Stimulated activated CD4-positive, alpha-beta T cell treated with anti-CD3 and anti-CD28 coated beads, Interleukin-1b, Interleukin-23, amount 100 ng/mL, for 1 hour (primary cell): ENCODE data around the gene NT5C3A.
"Not testable (repeated sequence)": the region's sequence is repeated elsewhere in the genome, so short reads cannot be mapped to it uniquely, and the experiment has no call there.

Experiments used
- DNase-seq, 2 donors: peaks; one replicate each; pipeline ENCODE4 v3.0.0-alpha.2; 2020; ENCODE audit warnings: low read depth in 2 of 2

The NT5C3A gene

GRCh38 chr7:32979902-32980301, 82.7 kb downstream of the NT5C3A start:
- not testable (repeated sequence) for DNase-seq

GRCh38 chr7:32979246-32979645, 83.3 kb downstream of the NT5C3A start:
- not testable (repeated sequence) for DNase-seq

GRCh38 chr7:32977159-32977558, 85.4 kb downstream of the NT5C3A start:
- DNase-seq, result not testable (repeated sequence)

- DNase-seq, result not testable (repeated sequence)
These were observed 90.6 kb downstream of the NT5C3A start for GRCh38 chr7:32971967-32972366.

GRCh38 chr7:32967268-32967582, 95.4 kb downstream of the NT5C3A start:
- not testable (repeated sequence) for DNase-seq

- not testable (repeated sequence) for DNase-seq
These were observed 95.9 kb downstream of the NT5C3A start for GRCh38 chr7:32966489-32967267.

GRCh38 chr7:32964461-32965159, 98.0 kb downstream of the NT5C3A start:
- DNase-seq, result not testable (repeated sequence)
